Lung (tissue), 12 donors: ENCODE data around the gene MTHFD2L. TPM values are rescaled to one million over a fixed set of nuclear protein-coding genes. Genes with fewer than 3 reads are reported as not detected.
A peak's percentile ranks its signal among the peaks of the same experiment; 100 is the strongest.

Experiments
- ATAC-seq: fragments of 200-7000 bp; cut with Tn5 transposase; one replicate; pipeline ENCODE4 v1.9.1; 2020; ENCODE audit warnings: moderate number of reproducible peaks; ENCODE audit not compliant: insufficient read depth, low FRiP score
- DNase-seq, 3 donors: peaks; one replicate each; pipeline ENCODE4 v3.0.0-alpha.2; 2013 to 2017
- H3K27ac ChIP-seq, 2 donors: one replicate each; pipeline ENCODE4 v1.5.1; 2013; ENCODE audit warnings: mild to moderate bottlenecking in 2 of 2, moderate library complexity in 2 of 2, control low read depth in 1 of 2, inconsistent platforms in 1 of 2, low read depth in 1 of 2, low read length in 1 of 2
- H3K27me3 ChIP-seq, 3 donors: one replicate each; pipeline ENCODE4 v1.5.1; 2013; ENCODE audit warnings: low read length in 2 of 3; ENCODE audit not compliant: control insufficient read depth in 3 of 3, insufficient read depth in 3 of 3
- H3K36me3 ChIP-seq, 4 donors: one replicate each; pipeline ENCODE4 v1.5.1; 2013; ENCODE audit warnings: low read length in 4 of 4, mild to moderate bottlenecking in 1 of 4, moderate library complexity in 1 of 4; ENCODE audit not compliant: control insufficient read depth in 4 of 4, insufficient read depth in 4 of 4
- H3K4me1 ChIP-seq, 5 donors: one replicate each; pipeline ENCODE4 v1.5.1; 2013; ENCODE audit warnings: low read length in 5 of 5, mild to moderate bottlenecking in 2 of 5, moderate library complexity in 1 of 5; ENCODE audit not compliant: control insufficient read depth in 5 of 5, insufficient read depth in 5 of 5
- H3K4me3 ChIP-seq: one replicate; pipeline ENCODE4 v1.5.1; 2013; ENCODE audit warnings: mild to moderate bottlenecking, control low read depth, moderate library complexity
- H3K9ac ChIP-seq, 2 donors: one replicate each; pipeline ENCODE4 v1.5.1; 2013; ENCODE audit warnings: low read length in 2 of 2, control low read depth in 1 of 2; ENCODE audit not compliant: insufficient read depth in 1 of 2
- H3K9me3 ChIP-seq, 4 donors: one replicate each; pipeline ENCODE4 v1.5.1; 2013; ENCODE audit warnings: low read length in 3 of 4, mild to moderate bottlenecking in 1 of 4, moderate library complexity in 1 of 4; ENCODE audit not compliant: control insufficient read depth in 4 of 4, insufficient read depth in 3 of 4
- WGBS, 2 donors: extraction: QIAGEN DNeasy Blood & Tissue Kit; methylation state at CpG; one replicate each; pipeline ENCODE4 v1.1.7; 2013; 5-methylcytosine and 5-hydroxymethylcytosine counted together
- polyA plus RNA-seq, 2 donors: library from polyadenylated mRNA; stranded (reverse); fragments of 200-250 nt; gene quantifications; one replicate each; pipeline ENCODE4 v1.2.1, GENCODE V29; 2013
- total RNA-seq, 2 donors: library from RNA; depleted of rRNA in 1 of 2; stranded (reverse); fragments of >200 nt in 1 of 2; gene quantifications; one replicate each; pipeline ENCODE4 v1.2.1, GENCODE V29; 2014 to 2021
- TF ChIP-seq, protein P1 (sequence below): IDR thresholded peaks from 2 replicates; pipeline ENCODE4 v1.5.1; 2012; ENCODE audit warnings: mild to moderate bottlenecking; ENCODE audit errors: control extremely low read depth, extremely low read depth
- donor health status: control.
- donor health status: control.
- donor health status: Bipolar disorder and iron deficiency.
- donor health status: healthy.
- donor health status: DM: yes; HTN: yes; CAD: no.

MTHFD2L gene
- total and polyA plus RNA-seq, 4 donors, result 11.9 to 32.1 (median 15.4) TPM

DNA sequence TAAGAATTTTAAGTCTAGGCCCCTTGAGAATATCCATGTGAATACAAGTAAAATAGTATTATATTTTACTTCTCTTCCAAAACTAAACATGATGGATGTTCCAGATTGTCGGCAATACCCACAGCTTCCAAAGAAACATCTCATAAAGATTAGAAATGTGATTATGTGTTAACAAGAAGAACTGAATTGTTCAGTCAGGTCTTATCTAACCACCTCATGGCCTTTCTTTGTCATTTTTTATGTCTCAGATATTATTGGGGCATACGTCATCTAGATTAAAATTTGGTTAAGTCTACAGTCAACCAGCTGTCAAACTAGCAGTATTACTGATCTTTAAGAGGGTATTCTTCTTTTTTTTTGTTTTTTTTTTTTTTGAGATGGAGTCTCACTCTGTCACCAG lies 160.4 kb downstream of the MTHFD2L start:
- Histone ChIP-seq H3K27me3 (no peaks in the 10 kb centered on the region), H3K27ac (no peak overlapping the region), H3K36me3 (no peaks in the 10 kb centered on the region), H3K4me1 (no peaks in the 10 kb centered on the region), H3K9me3 (no peaks in the 10 kb centered on the region), H3K9ac (no peak overlapping the region), H3K4me3 (no peak overlapping the region)
- no peak for DNase-seq
- WGBS, 2 donors, result 74 to 80% methylated on average over 2 of the region's 2 CpGs
- TF ChIP-seq, protein P1, sequence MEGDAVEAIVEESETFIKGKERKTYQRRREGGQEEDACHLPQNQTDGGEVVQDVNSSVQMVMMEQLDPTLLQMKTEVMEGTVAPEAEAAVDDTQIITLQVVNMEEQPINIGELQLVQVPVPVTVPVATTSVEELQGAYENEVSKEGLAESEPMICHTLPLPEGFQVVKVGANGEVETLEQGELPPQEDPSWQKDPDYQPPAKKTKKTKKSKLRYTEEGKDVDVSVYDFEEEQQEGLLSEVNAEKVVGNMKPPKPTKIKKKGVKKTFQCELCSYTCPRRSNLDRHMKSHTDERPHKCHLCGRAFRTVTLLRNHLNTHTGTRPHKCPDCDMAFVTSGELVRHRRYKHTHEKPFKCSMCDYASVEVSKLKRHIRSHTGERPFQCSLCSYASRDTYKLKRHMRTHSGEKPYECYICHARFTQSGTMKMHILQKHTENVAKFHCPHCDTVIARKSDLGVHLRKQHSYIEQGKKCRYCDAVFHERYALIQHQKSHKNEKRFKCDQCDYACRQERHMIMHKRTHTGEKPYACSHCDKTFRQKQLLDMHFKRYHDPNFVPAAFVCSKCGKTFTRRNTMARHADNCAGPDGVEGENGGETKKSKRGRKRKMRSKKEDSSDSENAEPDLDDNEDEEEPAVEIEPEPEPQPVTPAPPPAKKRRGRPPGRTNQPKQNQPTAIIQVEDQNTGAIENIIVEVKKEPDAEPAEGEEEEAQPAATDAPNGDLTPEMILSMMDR, result no peak
- no peak for ATAC-seq

DNA sequence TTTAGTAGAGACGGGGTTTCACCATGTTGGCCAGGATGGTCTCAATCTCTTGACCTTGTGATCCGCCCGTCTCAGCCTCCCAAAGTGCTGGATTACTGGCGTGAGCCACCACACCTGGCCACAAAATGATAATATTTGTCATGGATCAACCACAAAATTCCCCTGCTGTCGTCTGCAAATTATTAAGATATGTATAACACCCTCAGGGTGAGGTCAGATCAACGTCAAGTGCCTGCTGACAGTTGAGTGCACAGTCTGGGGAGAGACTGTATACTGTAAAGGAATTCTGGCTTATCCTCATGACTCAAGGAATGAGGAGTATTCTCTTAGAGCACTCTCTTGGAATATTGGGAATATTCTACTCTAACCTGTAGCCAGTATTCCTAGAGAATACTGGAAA lies 161.6 kb downstream of the MTHFD2L start:
- H3K27me3 ChIP-seq, result no peaks in the 10 kb centered on the region
- 83 to 85% methylated on average over 6 of the region's 6 CpGs for WGBS, 2 donors
- no peak for ATAC-seq

DNA sequence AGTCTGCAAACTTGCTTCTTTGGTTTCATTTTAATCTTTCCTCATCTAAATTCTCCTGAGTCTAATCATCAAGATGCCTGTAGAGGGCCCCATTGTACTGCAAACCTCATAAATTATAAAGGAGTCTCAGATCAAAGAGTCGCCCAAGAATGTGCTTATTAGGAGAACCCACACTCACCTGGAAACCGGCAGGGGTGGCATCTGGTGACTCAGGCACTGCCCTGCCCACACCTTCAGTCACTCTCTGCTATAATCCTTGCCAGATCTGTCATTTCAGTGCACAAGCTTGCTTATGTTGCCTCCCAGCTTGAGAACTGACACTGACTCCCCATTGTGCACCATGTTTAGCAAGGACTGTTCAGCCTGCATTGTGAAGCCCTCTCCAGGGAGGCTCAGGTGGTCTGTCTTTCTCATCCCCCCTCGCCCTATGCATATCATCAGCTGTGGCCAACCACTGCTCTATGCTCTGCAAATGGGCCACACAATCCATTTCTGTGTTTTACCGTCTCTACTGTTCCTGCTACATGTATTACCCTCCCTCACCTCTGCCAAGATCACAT lies 162.7 kb downstream of the MTHFD2L start:
- TF ChIP-seq, protein P1, result peak; percentile 8
- 42% methylated on average over 4 of the region's 4 CpGs for WGBS, 2 donors
- H3K36me3 ChIP-seq, result no peaks in the 10 kb centered on the region
- no peaks in the 10 kb centered on the region for H3K9me3 ChIP-seq
- no peaks in the 10 kb centered on the region for H3K27me3 ChIP-seq
- H3K4me3 ChIP-seq, result no peak overlapping the region
- no peaks in the 10 kb centered on the region for H3K4me1 ChIP-seq
- H3K27ac ChIP-seq, result no peak overlapping the region
- DNase-seq, result peak; percentile 34 to 70 (median 50)
- H3K9ac ChIP-seq, result no peak overlapping the region
- peak; percentile 92 for ATAC-seq

More for the DNA sequence above, 161.6 kb downstream of the MTHFD2L start:
- Histone ChIP-seq H3K9me3 (no peaks in the 10 kb centered on the region), H3K27ac (no peak overlapping the region), H3K9ac (no peak overlapping the region), H3K4me1 (no peaks in the 10 kb centered on the region), H3K36me3 (no peaks in the 10 kb centered on the region), H3K4me3 (no peak overlapping the region)
- no peak for DNase-seq
- TF ChIP-seq, protein P1, result no peak

DNA sequence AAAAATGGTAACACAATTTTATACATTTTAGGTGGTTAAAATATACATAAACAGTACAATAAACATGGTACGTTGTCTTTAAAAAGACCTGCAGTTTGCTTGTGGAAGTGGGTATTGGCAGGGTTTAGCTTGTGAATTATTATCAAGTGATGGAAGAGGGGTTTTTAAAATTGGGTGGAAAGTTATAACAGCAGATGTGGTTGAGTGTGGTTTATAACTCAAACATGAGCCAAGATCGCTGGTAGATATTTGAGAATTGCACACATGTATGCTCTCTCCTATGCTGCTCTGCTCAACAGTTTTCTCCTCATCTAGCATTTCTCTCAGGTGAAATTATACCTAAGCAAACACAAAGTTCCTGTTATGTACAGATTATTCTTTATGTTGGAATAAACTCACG lies 164.4 kb downstream of the MTHFD2L start:
- Histone ChIP-seq H3K36me3 (no peaks in the 10 kb centered on the region), H3K27ac (no peak overlapping the region), H3K4me3 (no peak overlapping the region), H3K9me3 (no peaks in the 10 kb centered on the region), H3K4me1 (no peaks in the 10 kb centered on the region), H3K27me3 (no peaks in the 10 kb centered on the region), H3K9ac (no peak overlapping the region)
- 58 to 69% methylated on average over 3 of the region's 3 CpGs for WGBS, 2 donors
- DNase-seq, result no peak
- TF ChIP-seq, protein P1, result no peak
- no peak for ATAC-seq
